Liver (tissue), 9 donors: Measurements from ENCODE around the gene ABHD3. TPM values are rescaled to one million over a fixed set of nuclear protein-coding genes. Genes with fewer than 3 reads are reported as not detected.

Experiments used
- DNase-seq: peaks from one replicate; pipeline ENCODE4 v3.0.0-alpha.2; 2017; ENCODE audit warnings: low spot score
- H3K27ac ChIP-seq, 2 donors: one replicate each; pipeline ENCODE4 v1.7.0; 2013; ENCODE audit warnings: inconsistent platforms in 2 of 2, low read length in 2 of 2, control low read depth in 1 of 2, low read depth in 1 of 2, mild to moderate bottlenecking in 1 of 2
- H3K27me3 ChIP-seq, 4 donors: one replicate each; pipeline versions ENCODE4 v1.6.1 to v1.7.0; 2013; ENCODE audit warnings: low read length in 3 of 4, inconsistent platforms in 1 of 4, mild to moderate bottlenecking in 1 of 4, moderate library complexity in 1 of 4; ENCODE audit not compliant: control insufficient read depth in 4 of 4, insufficient read depth in 4 of 4
- H3K36me3 ChIP-seq, 4 donors: one replicate each; pipeline versions ENCODE4 v1.6.1 to v1.7.0; 2013; ENCODE audit warnings: low read length in 3 of 4, mild to moderate bottlenecking in 3 of 4, low read depth in 1 of 4, moderate library complexity in 1 of 4; ENCODE audit not compliant: control insufficient read depth in 4 of 4, insufficient read depth in 3 of 4
- H3K4me1 ChIP-seq, 4 donors: one replicate each; pipeline versions ENCODE4 v1.6.1 to v1.7.0; 2013; ENCODE audit warnings: low read length in 3 of 4, mild to moderate bottlenecking in 3 of 4, moderate library complexity in 1 of 4; ENCODE audit not compliant: control insufficient read depth in 4 of 4, insufficient read depth in 4 of 4
- H3K4me3 ChIP-seq, 3 donors: one replicate each; pipeline versions ENCODE4 v1.6.1 to v1.7.0; 2013; ENCODE audit warnings: low read length in 3 of 3, control low read depth in 1 of 3, low read depth in 1 of 3, mild to moderate bottlenecking in 1 of 3
- H3K9ac ChIP-seq, 2 donors: one replicate each; pipeline ENCODE4 v1.7.0; 2013; ENCODE audit warnings: low read length in 2 of 2, mild to moderate bottlenecking in 2 of 2, moderate library complexity in 2 of 2, control low read depth in 1 of 2, low read depth in 1 of 2
- H3K9me3 ChIP-seq, 4 donors: one replicate each; pipeline versions ENCODE4 v1.6.1 to v1.7.0; 2013; ENCODE audit warnings: low read length in 3 of 4; ENCODE audit not compliant: control insufficient read depth in 4 of 4
- ATF3 ChIP-seq: IDR thresholded peaks from 2 replicates; pipeline ENCODE4 v1.6.1; 2016; ENCODE audit warnings: antibody characterized with exemption
- CTCF ChIP-seq: fragments of 150-350 bp; IDR thresholded peaks from 2 replicates; pipeline ENCODE4 v1.5.1; 2017; ENCODE audit warnings: improper control_type of control experiment, low read depth, low read length; ENCODE audit not compliant: missing input control
- EGR1 ChIP-seq, 2 donors: IDR thresholded peaks; 2 replicates each; pipeline ENCODE4 v1.6.1; 2016 to 2018; ENCODE audit warnings: antibody characterized with exemption in 2 of 2, low read depth in 2 of 2
- FOXA1 ChIP-seq: IDR thresholded peaks from 2 replicates; pipeline ENCODE4 v1.6.1; 2016; ENCODE audit warnings: antibody characterized with exemption
- FOXA2 ChIP-seq: IDR thresholded peaks from 2 replicates; pipeline ENCODE4 v1.6.1; 2016; ENCODE audit warnings: antibody characterized with exemption
- GABPA ChIP-seq, 2 donors: IDR thresholded peaks in 1 of 2; conservative IDR thresholded peaks in 1 of 2; 2 replicates each; pipeline ENCODE4 v1.6.1; 2016; ENCODE audit warnings: antibody characterized with exemption in 2 of 2, mild to moderate bottlenecking in 1 of 2, moderate library complexity in 1 of 2
- HNF4A ChIP-seq, 2 donors: conservative IDR thresholded peaks; 2 replicates each; pipeline ENCODE4 v1.6.1; 2016; ENCODE audit warnings: antibody characterized with exemption in 2 of 2, mild to moderate bottlenecking in 2 of 2
- HNF4G ChIP-seq: IDR thresholded peaks from 2 replicates; pipeline ENCODE4 v1.6.1; 2016; ENCODE audit warnings: antibody characterized with exemption
- JUND ChIP-seq, 2 donors: IDR thresholded peaks; 2 replicates each; pipeline ENCODE4 v1.6.1; 2016; ENCODE audit warnings: antibody characterized with exemption in 2 of 2
- MAX ChIP-seq: IDR thresholded peaks from 2 replicates; pipeline ENCODE4 v1.6.1; 2016; ENCODE audit warnings: antibody characterized with exemption
- NR2F2 ChIP-seq: IDR thresholded peaks from 2 replicates; pipeline ENCODE4 v1.6.1; 2016; ENCODE audit warnings: antibody characterized with exemption
- RAD21 ChIP-seq, 2 donors: IDR thresholded peaks; 2 replicates each; pipeline ENCODE4 v1.6.1; 2016; ENCODE audit warnings: antibody characterized with exemption in 2 of 2, mild to moderate bottlenecking in 2 of 2
- REST ChIP-seq: IDR thresholded peaks from 2 replicates; pipeline ENCODE4 v1.6.1; 2016; ENCODE audit warnings: antibody characterized with exemption, mild to moderate bottlenecking
- RXRA ChIP-seq, 2 donors: IDR thresholded peaks; 2 replicates each; pipeline ENCODE4 v1.6.1; 2017 to 2018; ENCODE audit warnings: antibody characterized with exemption in 2 of 2, mild to moderate bottlenecking in 1 of 2
- SP1 ChIP-seq: IDR thresholded peaks from 2 replicates; pipeline ENCODE4 v1.6.1; 2018; ENCODE audit warnings: antibody characterized with exemption, mild to moderate bottlenecking
- TAF1 ChIP-seq: conservative IDR thresholded peaks from 2 replicates; pipeline ENCODE4 v1.6.1; 2016; ENCODE audit warnings: antibody characterized with exemption, mild to moderate bottlenecking
- ZBTB33 ChIP-seq: IDR thresholded peaks from 2 replicates; pipeline ENCODE4 v1.6.1; 2016; ENCODE audit warnings: antibody characterized with exemption
- WGBS: extraction: QIAGEN DNeasy Blood & Tissue Kit; methylation state at CpG from one replicate; pipeline ENCODE4 v1.1.7; 2013; 5-methylcytosine and 5-hydroxymethylcytosine counted together
- polyA plus RNA-seq, 2 donors: library from polyadenylated mRNA; stranded (reverse) in 1 of 2; unstranded in 1 of 2; fragments of 200-250 nt in 1 of 2; fragments of >200 nt in 1 of 2; fragmentation: Nextera tagmentation in 1 of 2; extraction: Ambion mirVana in 1 of 2; gene quantifications; one replicate each; pipeline versions ENCODE4 v1.2.1 to v1.2.3, GENCODE V29; 2013 to 2015
- total RNA-seq, 2 donors: library from RNA; depleted of rRNA; stranded (reverse); fragments of >200 nt; gene quantifications; one replicate each; pipeline ENCODE4 v1.2.3, GENCODE V29; 2014
- donor health status: healthy.
- donor health status: healthy.
- donor health status: healthy.
- donor health status: healthy.
- donor health status: healthy.

Gene ABHD3
- total and polyA plus RNA-seq, 4 donors: 20.0 to 48.9 (median 33.2) TPM

GRCh38 chr18:21684731-21685130, 19.8 kb downstream of the ABHD3 start:
- no peaks in the 10 kb centered on the region for H3K9me3 ChIP-seq
- peaks cover 0 to 5% (median 0%) of the 10 kb centered on the region in 4 donors for H3K4me1 ChIP-seq
- WGBS: 85% methylated on average over 2 of the region's 2 CpGs
- no peak overlapping the region for H3K4me3 ChIP-seq
- DNase-seq: no peak
- no peak for TF ChIP-seq CTCF
- no peak for TF ChIP-seq FOXA2
- TF ChIP-seq RAD21 (IDR thresholded peaks at IDR 0.05): no peak
- TF ChIP-seq REST: no peak
- no peak for TF ChIP-seq TAF1
- TF ChIP-seq JUND (IDR thresholded peaks at IDR 0.05): no peak
- no peak for TF ChIP-seq EGR1 (IDR thresholded peaks at IDR 0.05; ENCODE audit: low read depth in 2 of 2)
- no peak for TF ChIP-seq NR2F2
- no peak for TF ChIP-seq MAX
- H3K9ac ChIP-seq: no peak overlapping the region
- H3K36me3 ChIP-seq: peaks cover 0 to 8% (median 4%) of the 10 kb centered on the region in 4 donors
- H3K27ac ChIP-seq: no peak overlapping the region
- no peaks in the 10 kb centered on the region for H3K27me3 ChIP-seq

- Histone ChIP-seq H3K27me3 (no peaks in the 10 kb centered on the region), H3K27ac (peak overlapping the region; percentile 35 to 43)
- no peak for DNase-seq
- TF ChIP-seq FOXA1 (no peak), JUND (IDR thresholded peaks at IDR 0.05) (no peak), MAX (no peak), TAF1 (no peak), NR2F2 (no peak), SP1 (no peak), RAD21 (IDR thresholded peaks at IDR 0.05) (no peak), HNF4A (conservative IDR thresholded peaks at IDR 0.05) (no peak), HNF4G (no peak), ZBTB33 (no peak), ATF3 (no peak), EGR1 (IDR thresholded peaks at IDR 0.05; ENCODE audit: low read depth in 2 of 2) (no peak), CTCF (no peak), RXRA (IDR thresholded peaks at IDR 0.05) (no peak), GABPA (IDR thresholded peaks at IDR 0.05 in 1 of 2, conservative IDR thresholded peaks at IDR 0.05 in 1 of 2) (no peak)
Observed at GRCh38 chr18:21682371-21683051, 22.1 kb downstream of the ABHD3 start.

More at GRCh38 chr18:21682371-21683051, 22.1 kb downstream of the ABHD3 start:
- no peaks in the 10 kb centered on the region for H3K9me3 ChIP-seq
- H3K36me3 ChIP-seq: peaks cover 0 to 5% (median 2%) of the 10 kb centered on the region in 4 donors
- peak overlapping the region; percentile 0 to 41 (median 30) for H3K4me3 ChIP-seq
- H3K9ac ChIP-seq: peak overlapping the region; percentile 18 to 30
- WGBS: 38% methylated on average over 11 of the region's 11 CpGs
- H3K4me1 ChIP-seq: peaks cover 0 to 5% (median 0%) of the 10 kb centered on the region in 4 donors
